GM19023 (cell line): ENCODE measurements around the gene ANKRD17.

Source experiments
- ATAC-seq: cut with Tn5 transposase; IDR thresholded peaks from one replicate; pipeline ENCODE4 v1.9.1; 2021; ENCODE audit warnings: mild to moderate bottlenecking, moderate library complexity; ENCODE audit not compliant: unreplicated experiment

Gene ANKRD17

GRCh38 chr4:73131281-73131680 is 127.3 kb downstream of the ANKRD17 start:
- ATAC-seq, result no peak

DNA sequence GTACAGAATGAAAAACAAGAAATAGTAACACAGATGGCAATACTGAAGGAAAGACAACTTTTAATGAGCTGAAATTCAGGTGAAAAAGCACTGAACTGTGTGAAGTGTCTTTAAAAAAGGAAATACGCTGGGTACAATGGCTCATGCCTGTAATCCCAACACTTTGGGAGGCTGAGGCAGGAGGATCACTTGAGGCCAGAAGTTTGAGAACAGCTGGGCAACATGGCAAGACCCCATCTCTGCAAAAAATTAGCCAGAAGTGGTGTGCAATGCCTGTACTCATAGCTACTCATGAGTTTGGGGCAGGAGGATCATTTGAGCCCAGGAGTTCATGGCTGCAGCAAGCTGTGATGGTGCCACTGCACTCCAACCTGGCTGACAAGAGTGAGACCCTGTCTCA is 129.3 kb downstream of the ANKRD17 start:
- ATAC-seq, result no peak

- no peak for ATAC-seq
These were observed 130.7 kb downstream of the ANKRD17 start for GRCh38 chr4:73127839-73128453.

DNA sequence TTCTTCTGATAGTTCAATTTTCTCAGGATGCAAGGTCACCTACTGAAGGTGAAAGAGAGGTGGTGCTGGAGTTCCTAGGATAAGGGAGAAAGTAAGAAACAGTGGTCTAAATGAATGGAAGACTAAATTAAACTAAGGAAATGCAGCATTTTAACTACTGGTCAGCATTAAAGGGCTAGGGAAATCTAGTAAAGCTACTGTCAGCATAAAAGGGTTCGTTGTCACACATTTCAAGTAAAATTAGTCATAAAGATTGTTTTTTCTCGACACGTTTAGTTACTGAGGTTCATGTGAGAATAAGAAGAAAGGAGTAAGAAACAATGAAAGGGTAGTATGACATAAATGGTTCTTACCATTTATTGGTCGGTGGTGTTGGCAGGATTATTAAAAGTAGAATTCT is 149.1 kb downstream of the ANKRD17 start:
- no peak for ATAC-seq

DNA sequence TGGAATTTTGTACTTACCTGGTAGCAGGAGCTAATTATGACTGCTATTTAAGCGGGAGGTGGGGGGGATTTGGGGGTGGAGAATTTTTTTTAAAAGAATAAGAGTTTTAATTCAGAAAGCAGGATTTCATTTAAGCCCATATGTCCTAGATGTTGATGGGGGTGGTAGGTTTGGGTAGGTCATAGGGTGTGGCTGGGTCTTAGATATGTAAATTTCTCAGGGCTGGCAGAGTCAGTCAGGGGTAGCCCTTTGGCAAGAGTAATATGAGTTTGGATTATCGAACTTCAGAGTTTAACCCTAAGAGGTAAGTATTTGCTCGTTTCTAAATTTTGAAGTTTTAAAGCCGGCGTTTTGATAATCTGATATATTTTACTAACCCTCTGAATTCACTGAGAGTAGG is 153.9 kb downstream of the ANKRD17 start:
- no peak for ATAC-seq

GRCh38 chr4:73103799-73104503 is 154.6 kb downstream of the ANKRD17 start:
- ATAC-seq, result no peak

- ATAC-seq, result no peak
These were observed 159.5 kb downstream of the ANKRD17 start for GRCh38 chr4:73099143-73099542.

- ATAC-seq, result no peak
These were observed 159.9 kb downstream of the ANKRD17 start for GRCh38 chr4:73098713-73099112.

DNA sequence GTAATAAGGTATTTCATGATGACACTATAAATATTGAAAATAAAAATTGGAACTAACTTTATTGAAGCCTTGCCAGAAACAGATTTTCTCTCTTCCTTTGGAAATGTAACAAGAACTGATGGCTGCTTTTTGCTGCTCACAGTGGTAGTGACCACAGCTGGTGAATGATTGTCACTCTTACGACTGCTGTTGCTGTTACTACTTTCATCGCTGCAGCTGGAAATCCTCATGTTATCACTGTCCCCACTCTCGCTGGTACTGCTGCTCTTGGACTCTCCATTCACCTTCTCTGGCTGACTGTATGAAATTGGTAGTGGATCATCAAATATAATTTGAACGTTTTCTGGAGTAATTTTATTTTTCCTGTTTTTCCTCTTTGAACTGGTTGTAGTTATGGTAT is 160.6 kb downstream of the ANKRD17 start:
- ATAC-seq, result no peak

DNA sequence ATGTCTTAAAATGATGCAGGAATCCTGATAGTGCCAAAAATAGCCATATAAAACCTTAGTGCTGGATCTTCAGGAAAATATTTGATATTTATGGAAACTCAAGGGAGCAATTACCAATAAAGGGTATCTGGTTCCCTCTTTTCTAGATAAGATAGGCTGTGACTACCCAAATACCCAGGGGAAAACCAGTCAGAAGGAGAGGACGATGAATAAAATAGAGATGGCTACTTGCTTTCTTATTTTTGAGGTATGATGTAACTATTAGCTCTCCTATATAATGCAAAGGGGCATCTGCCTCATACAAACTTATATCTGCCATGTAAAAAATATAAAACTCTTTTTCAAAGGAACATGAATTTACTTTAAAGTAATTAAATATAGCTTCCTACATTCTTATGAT is 165.7 kb downstream of the ANKRD17 start:
- no peak for ATAC-seq

- no peak for ATAC-seq
These were observed 167.9 kb downstream of the ANKRD17 start for GRCh38 chr4:73090738-73091137.

GRCh38 chr4:73087871-73088270 is 170.7 kb downstream of the ANKRD17 start:
- no peak for ATAC-seq

- no peak for ATAC-seq
These were observed 172.3 kb downstream of the ANKRD17 start for GRCh38 chr4:73086095-73086868.

- no peak for ATAC-seq
These were observed 177.8 kb downstream of the ANKRD17 start for GRCh38 chr4:73080789-73081188.

DNA sequence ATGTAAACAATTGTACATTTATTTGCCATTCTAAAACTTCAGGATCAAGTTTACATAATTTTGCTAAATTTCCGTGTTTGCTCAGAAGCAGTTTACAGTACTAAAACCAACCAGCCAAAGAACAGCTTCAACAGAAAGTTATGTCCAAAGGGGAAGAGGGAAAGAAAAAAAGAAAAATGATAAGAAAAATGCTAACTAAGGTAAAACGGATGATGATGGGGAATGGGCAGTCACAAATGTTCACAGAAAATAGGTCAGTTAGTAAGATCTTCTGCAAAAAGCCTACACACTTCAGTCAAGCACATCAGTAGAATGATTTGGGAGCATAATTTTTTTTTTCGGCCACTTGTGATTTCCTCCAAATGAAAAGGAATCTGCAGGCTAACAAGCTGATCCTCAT is 182.8 kb downstream of the ANKRD17 start:
- no peak for ATAC-seq

DNA sequence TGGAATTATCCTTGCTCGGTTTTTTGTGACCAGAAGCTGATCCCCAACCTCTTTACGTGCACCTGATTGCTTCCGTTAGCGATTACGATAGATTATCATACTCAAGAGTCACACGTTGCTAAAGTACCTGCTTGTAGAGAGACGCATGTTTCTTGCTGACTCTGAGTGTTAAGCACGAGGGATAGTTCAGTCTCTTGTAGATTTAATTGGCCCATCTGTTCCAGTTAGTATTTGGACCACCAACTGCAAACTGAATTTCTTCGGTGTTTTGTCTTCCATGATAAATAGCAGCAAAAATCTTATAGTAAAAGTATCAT is 188.6 kb downstream of the ANKRD17 start:
- peak; percentile 7 for ATAC-seq

GRCh38 chr4:73069338-73070073 is 189.1 kb downstream of the ANKRD17 start, which contains the start of gene COX18:
TSS of gene COX18 (minus strand) at chr4:73069716. CDS start at chr4:73069649, 67 bp downstream.
- ATAC-seq, result peak; percentile 88

GRCh38 chr4:73068491-73069337 is 189.9 kb downstream of the ANKRD17 start:
- ATAC-seq, result peak; percentile 1

DNA sequence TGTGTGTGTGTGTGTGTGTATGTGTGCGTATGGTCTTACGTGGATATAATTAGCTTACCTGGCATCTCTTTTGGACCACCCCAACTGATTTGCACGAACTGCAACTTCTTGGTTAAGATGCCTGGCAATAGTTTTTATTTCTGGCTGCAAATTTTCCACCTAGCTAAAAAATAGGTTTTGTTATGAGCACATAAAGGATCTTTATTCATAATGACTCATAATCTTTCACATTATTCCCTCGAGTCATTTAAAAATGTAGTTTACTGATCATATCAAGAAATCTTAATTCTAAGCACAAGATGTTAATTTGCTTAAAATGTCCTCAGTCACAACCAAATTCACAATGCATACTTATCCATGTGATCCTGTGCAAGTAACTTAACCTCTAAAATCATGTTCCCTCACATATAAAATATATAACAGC is 190.6 kb downstream of the ANKRD17 start:
- ATAC-seq, result no peak

GRCh38 chr4:73066928-73067327 is 191.7 kb downstream of the ANKRD17 start:
- no peak for ATAC-seq
